Chondrocyte (in vitro differentiated cells): Measurements from ENCODE around the gene ACACA. TPM values are rescaled to one million over a fixed set of nuclear protein-coding genes. Genes with fewer than 3 reads are reported as not detected.
"Not testable (repeated sequence)": the region's sequence is repeated elsewhere in the genome, so short reads cannot be mapped to it uniquely, and the experiment has no call there.

Source experiments
- DNase-seq: peaks from one replicate; pipeline ENCODE4 v3.0.0; 2021; ENCODE audit warnings: mixed read lengths, low spot score
- H3K27ac Mint-ChIP-seq: one replicate; pipeline ENCODE4 v1.8.0; 2021; ENCODE audit warnings: mild to moderate bottlenecking, moderate library complexity, mixed read lengths; ENCODE audit not compliant: unreplicated experiment
- H3K27me3 Mint-ChIP-seq: 2 replicates; pipeline ENCODE4 v1.8.0; 2021; ENCODE audit warnings: low read depth, mixed read lengths
- H3K36me3 Mint-ChIP-seq: 2 replicates; pipeline ENCODE4 v1.8.0; 2021; ENCODE audit warnings: low read depth, mixed read lengths
- H3K4me1 Mint-ChIP-seq: 2 replicates; pipeline ENCODE4 v1.8.0; 2021; ENCODE audit warnings: low read depth, mild to moderate bottlenecking, mixed read lengths
- H3K4me3 Mint-ChIP-seq: one replicate; pipeline ENCODE4 v1.8.0; 2021; ENCODE audit warnings: mild to moderate bottlenecking, moderate library complexity, mixed read lengths; ENCODE audit not compliant: unreplicated experiment
- H3K9me3 Mint-ChIP-seq: 2 replicates; pipeline ENCODE4 v1.8.0; 2021; ENCODE audit warnings: low read depth, mixed read lengths
- CTCF ChIP-seq: fragments of 200-600 bp; sonication (generic); IDR thresholded peaks from 2 replicates; pipeline ENCODE4 v1.5.0; 2021; ENCODE audit warnings: antibody characterized with exemption, mild to moderate bottlenecking, moderate library complexity
- total RNA-seq: library from RNA; stranded (reverse); gene quantifications from 3 replicates; pipeline ENCODE4 v1.2.1, GENCODE V29; 2021

The ACACA gene
- total RNA-seq, 1 donor from 2014 or later: 77.1 TPM

GRCh38 chr17:37410357-37410756 is 3.7 kb upstream of the ACACA start:
- Mint-ChIP-seq H3K4me1 (peaks cover 25% of the 10 kb centered on the region), H3K4me3 (no peak overlapping the region), H3K27me3 (no peaks in the 10 kb centered on the region), H3K27ac (no peak overlapping the region), H3K36me3 (peaks cover 15% of the 10 kb centered on the region), H3K9me3 (no peaks in the 10 kb centered on the region)
- no peak for DNase-seq
- TF ChIP-seq CTCF: no peak

GRCh38 chr17:37408145-37408479 is 1.5 kb upstream of the ACACA start:
- DNase-seq, H3K9me3 Mint-ChIP-seq, H3K27me3 Mint-ChIP-seq, H3K36me3 Mint-ChIP-seq: not testable (repeated sequence)
- Mint-ChIP-seq H3K4me1 (peaks cover 40% of the 10 kb centered on the region), H3K4me3 (peak overlapping the region; percentile 89), H3K27ac (peak overlapping the region; percentile 15)

GRCh38 chr17:37405955-37406634 is 541 bp downstream of the ACACA start:
- TF ChIP-seq CTCF: no peak
- Mint-ChIP-seq H3K9me3 (no peaks in the 10 kb centered on the region), H3K27ac (peak overlapping the region; percentile 86), H3K27me3 (no peaks in the 10 kb centered on the region), H3K4me1 (peaks cover 43% of the 10 kb centered on the region), H3K36me3 (peaks cover 4% of the 10 kb centered on the region), H3K4me3 (peak overlapping the region; percentile 99)
- DNase-seq: no peak

GRCh38 chr17:37405522-37405921 is 1.1 kb downstream of the ACACA start:
- not testable (repeated sequence) for H3K36me3 Mint-ChIP-seq, H3K9me3 Mint-ChIP-seq, DNase-seq, H3K27me3 Mint-ChIP-seq
- H3K27ac Mint-ChIP-seq: peak overlapping the region; percentile 86
- H3K4me3 Mint-ChIP-seq: peak overlapping the region; percentile 99
- H3K4me1 Mint-ChIP-seq: peaks cover 43% of the 10 kb centered on the region

- Mint-ChIP-seq H3K4me3 (no peak overlapping the region), H3K27me3 (no peaks in the 10 kb centered on the region), H3K27ac (peak overlapping the region; percentile 8), H3K36me3 (peaks cover 2% of the 10 kb centered on the region), H3K4me1 (peaks cover 27% of the 10 kb centered on the region), H3K9me3 (no peaks in the 10 kb centered on the region)
- no peak for TF ChIP-seq CTCF
- no peak for DNase-seq
These were observed 6.1 kb downstream of the ACACA start for GRCh38 chr17:37400505-37400904.

- H3K36me3 Mint-ChIP-seq: no peaks in the 10 kb centered on the region
- no peaks in the 10 kb centered on the region for H3K9me3 Mint-ChIP-seq
- no peaks in the 10 kb centered on the region for H3K27me3 Mint-ChIP-seq
- H3K4me3 Mint-ChIP-seq: no peak overlapping the region
- DNase-seq: no peak
- no peak overlapping the region for H3K27ac Mint-ChIP-seq
- TF ChIP-seq CTCF: no peak
- H3K4me1 Mint-ChIP-seq: peaks cover 17% of the 10 kb centered on the region
These were observed 7.3 kb downstream of the ACACA start for GRCh38 chr17:37399265-37399803.
